22Rv1 (cell line): ENCODE measurements around the gene SPTAN1.
"Not testable (repeated sequence)": the region's sequence is repeated elsewhere in the genome, so short reads cannot be mapped to it uniquely, and the experiment has no call there.

Experiments
- CTCF ChIP-seq: fragments of 450-650 bp; IDR thresholded peaks from 2 replicates; pipeline ENCODE4 v1.5.1; 2017; ENCODE audit warnings: mild to moderate bottlenecking
- ZFX ChIP-seq: fragments of 450-650 bp; IDR thresholded peaks from 2 replicates; pipeline ENCODE4 v1.6.1; 2017; ENCODE audit warnings: antibody characterized with exemption, borderline replicate concordance

GRCh38 chr9:128505906-128506305, 46.5 kb upstream of the SPTAN1 start:
- not testable (repeated sequence) for TF ChIP-seq CTCF, ZFX
